Retinal pigment epithelial cell (primary cell): ENCODE results near the gene SLBP.
"Not testable (repeated sequence)": the region's sequence is repeated elsewhere in the genome, so short reads cannot be mapped to it uniquely, and the experiment has no call there.

Experiments
- DNase-seq: peaks from one replicate; pipeline ENCODE4 v3.0.0-alpha.2; 2010; ENCODE audit warnings: low read depth
- H3K4me3 ChIP-seq: 2 replicates; pipeline ENCODE4 v1.5.1; 2011; ENCODE audit warnings: mild to moderate bottlenecking, low read length, control low read depth, moderate library complexity
- TF ChIP-seq, protein P1 (sequence below): conservative IDR thresholded peaks from 2 replicates; pipeline ENCODE4 v1.5.1; 2011; ENCODE audit warnings: low read depth, low read length, control low read depth, inconsistent platforms

SLBP gene

DNA sequence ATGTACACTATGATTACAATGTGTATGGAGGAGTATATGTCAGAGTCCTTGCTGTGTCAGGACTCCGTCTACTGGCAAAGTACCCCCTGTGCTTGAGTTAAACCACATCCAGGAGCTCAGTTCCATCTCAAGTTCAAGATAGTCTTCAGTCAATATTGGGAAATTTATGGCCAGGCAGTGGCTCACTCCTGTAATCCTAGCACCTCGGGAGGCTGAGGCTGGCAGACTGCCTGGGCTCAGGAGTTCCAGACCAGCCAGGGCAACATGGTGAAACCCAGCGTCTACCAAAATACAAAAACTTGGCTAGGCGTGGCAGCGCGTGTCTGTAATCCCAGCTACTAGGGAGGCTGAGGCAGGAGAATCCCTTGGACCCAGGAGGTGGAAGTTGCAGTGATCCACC is 5.8 kb downstream of the SLBP start:
- no peak for DNase-seq
- no peak overlapping the region for H3K4me3 ChIP-seq
- TF ChIP-seq, protein P1, sequence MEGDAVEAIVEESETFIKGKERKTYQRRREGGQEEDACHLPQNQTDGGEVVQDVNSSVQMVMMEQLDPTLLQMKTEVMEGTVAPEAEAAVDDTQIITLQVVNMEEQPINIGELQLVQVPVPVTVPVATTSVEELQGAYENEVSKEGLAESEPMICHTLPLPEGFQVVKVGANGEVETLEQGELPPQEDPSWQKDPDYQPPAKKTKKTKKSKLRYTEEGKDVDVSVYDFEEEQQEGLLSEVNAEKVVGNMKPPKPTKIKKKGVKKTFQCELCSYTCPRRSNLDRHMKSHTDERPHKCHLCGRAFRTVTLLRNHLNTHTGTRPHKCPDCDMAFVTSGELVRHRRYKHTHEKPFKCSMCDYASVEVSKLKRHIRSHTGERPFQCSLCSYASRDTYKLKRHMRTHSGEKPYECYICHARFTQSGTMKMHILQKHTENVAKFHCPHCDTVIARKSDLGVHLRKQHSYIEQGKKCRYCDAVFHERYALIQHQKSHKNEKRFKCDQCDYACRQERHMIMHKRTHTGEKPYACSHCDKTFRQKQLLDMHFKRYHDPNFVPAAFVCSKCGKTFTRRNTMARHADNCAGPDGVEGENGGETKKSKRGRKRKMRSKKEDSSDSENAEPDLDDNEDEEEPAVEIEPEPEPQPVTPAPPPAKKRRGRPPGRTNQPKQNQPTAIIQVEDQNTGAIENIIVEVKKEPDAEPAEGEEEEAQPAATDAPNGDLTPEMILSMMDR, result no peak

DNA sequence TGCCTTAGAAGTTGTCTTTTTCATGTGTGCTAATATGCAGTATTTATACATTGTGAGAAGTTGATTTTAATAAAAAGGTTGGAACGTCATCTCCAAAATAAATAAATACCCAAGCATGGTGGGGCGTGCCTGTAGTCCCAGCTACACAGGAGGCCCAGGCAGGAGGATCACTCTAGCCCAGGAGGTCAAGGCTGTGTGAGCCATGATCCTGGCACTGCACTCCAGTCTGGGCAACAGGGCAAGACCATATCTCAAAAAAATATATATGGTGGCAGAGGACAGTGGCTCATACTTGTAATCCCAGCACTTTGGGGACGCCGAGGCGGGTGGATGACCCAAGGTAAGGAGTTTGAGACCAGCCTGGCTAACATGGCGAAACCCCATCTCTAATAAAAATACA is 6.4 kb downstream of the SLBP start:
- DNase-seq, result no peak
- TF ChIP-seq, protein P1, result no peak
- H3K4me3 ChIP-seq, result no peak overlapping the region

DNA sequence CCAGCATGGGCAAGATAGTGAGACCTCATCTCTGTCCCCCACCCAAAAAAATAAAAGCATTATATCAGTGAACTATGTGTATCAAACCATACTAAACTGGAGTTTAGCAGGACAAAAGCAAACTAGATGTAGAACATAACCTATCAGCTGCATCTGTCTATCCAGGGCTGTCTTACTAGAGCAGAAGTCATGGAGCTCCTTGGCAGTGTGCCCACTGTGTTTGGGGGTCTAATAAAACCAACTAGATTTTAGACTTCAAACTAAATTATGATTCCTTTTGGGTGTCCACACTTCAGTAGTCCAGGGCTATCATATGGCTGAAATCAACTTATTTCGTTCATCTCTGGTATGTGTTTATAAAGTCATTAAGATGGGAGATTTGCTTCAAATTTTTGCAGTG is 8.3 kb downstream of the SLBP start:
- no peak for DNase-seq
- no peak overlapping the region for H3K4me3 ChIP-seq
- TF ChIP-seq, protein P1, result no peak

DNA sequence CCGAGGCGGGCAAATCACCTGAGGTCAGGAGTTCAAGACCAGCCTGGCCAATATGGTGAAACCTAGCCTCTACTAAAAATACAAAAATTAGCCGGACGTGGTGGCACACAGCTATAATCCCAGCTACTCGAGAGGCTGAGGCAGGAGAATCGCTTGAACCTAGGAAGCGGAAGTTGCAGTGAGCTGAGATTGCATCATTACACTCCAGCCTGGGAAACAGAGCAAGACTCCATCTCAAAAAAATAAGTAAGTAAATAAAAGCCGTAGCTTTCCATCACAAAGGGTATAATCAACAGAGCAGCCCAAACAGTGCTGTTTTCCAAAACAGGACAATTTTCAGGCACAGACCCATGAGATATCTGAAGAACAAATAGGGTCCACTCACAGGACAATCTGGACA is 10.4 kb downstream of the SLBP start:
- H3K4me3 ChIP-seq, DNase-seq: not testable (repeated sequence)

DNA sequence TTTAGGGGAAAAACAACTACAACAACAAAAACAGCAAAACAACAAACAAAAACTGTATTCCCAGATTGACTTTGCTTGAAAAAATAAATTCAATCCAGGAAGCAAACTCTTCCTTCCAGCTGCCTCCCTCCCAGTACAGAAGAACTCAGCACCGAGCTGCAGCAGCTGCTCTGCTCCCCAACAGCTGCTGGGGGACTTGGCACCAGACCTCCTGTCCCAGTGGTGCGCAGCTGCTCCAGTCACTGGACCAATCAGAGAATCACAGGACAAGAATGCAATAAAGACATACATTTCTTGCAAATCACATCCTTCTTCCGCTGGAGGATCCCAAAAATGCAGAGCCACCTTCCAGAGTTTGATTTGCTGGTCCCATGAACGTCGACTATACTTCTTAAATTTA is 16.2 kb downstream of the SLBP start:
- no peak for DNase-seq
- no peak overlapping the region for H3K4me3 ChIP-seq
- TF ChIP-seq, protein P1, result no peak

DNA sequence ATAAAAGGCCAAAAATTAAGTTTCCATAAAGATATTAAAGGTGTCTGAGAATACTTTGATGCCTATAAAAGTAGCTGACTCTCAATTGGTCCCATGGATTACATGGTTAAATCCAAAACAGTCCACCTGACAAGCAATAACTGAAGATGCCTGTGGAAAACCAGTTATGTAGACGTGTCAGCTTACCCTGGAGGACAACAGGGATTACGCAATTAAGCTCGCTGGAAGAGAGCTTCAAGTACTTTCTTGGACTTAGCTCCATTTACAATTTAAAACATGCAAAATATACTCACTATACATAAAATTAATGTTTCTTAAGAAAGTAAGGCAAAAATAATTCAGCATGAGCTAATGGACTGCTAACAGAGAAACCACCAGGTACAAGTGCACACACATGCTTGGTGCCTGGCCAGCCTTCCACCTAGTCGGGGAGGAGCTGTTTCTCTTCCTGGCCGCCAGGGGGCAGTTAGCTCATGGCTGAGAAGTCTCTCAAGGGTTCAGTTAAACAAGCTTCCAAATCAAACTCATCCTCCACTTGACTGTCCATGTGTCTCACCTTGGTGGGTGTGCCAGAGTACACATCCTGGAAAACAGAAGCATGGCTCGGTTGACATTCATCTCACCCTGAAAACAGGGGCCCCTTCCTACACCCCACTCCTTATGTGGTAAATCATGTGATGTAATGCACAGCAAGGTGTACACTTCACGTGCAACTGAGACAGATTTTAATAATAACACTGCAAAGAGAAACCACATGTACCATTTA is 18.8 kb downstream of the SLBP start:
- DNase-seq, result peak; percentile 38
- no peak overlapping the region for H3K4me3 ChIP-seq
- TF ChIP-seq, protein P1, result peak; percentile 95

DNA sequence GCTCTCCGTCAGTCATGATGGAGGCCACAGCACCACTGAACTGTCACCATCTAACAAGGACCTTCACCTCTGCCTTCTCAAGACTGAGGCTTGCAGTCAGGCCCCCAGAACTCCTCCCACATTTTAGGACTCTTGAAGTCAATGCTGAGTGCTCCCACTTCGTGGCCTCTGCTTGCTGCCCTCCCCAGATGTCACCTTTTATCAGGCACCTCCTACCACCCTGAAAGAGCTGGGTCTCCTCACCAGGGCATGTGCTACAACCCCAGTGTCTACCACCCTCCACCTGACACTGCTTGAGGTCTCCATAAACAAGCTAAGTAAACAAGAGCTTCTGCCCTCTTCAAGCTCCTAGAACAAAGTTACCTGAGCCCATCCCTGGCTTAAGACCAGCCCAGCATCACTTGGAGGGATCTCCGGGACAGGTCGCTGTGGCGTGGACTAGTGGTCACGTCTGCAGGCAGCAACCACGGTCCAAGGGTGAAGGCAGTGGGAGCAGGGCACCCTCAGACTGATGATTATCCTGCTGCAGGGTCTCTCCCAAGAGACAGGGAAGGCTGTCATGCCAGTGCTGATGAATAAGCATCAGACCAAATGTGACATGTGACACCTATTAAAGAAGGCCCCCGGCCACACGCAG is 20.3 kb downstream of the SLBP start:
- TF ChIP-seq, protein P1, result no peak
- no peak for DNase-seq
- no peak overlapping the region for H3K4me3 ChIP-seq
